GM06990 (cell line): ENCODE data around the gene VSTM2B.
A peak's percentile ranks its signal among the peaks of the same experiment; 100 is the strongest.

Experiments
- DNase-seq: peaks from one replicate; pipeline ENCODE4 v3.0.0-alpha.2; 2011; ENCODE audit not compliant: insufficient read length; ENCODE audit errors: extremely low read depth
- H3K27me3 ChIP-seq: replicated peaks from 2 replicates; pipeline ENCODE4 v1.6.0; 2011; ENCODE audit warnings: low read length; ENCODE audit not compliant: control insufficient read depth, insufficient read depth
- H3K36me3 ChIP-seq: 2 replicates; pipeline ENCODE4 v1.5.1; 2011; ENCODE audit warnings: low read length; ENCODE audit not compliant: control insufficient read depth, insufficient read depth
- H3K4me3 ChIP-seq: replicated peaks from 2 replicates; pipeline ENCODE4 v1.5.1; 2011; ENCODE audit warnings: low read depth, mild to moderate bottlenecking, control low read depth, low read length
- TF ChIP-seq, protein P1 (sequence below): IDR thresholded peaks from 2 replicates; pipeline ENCODE4 v1.5.1; 2011; ENCODE audit warnings: low read length, control low read depth, mild to moderate bottlenecking, inconsistent platforms; ENCODE audit not compliant: insufficient read depth, poor library complexity, severe bottlenecking

The VSTM2B gene

DNA sequence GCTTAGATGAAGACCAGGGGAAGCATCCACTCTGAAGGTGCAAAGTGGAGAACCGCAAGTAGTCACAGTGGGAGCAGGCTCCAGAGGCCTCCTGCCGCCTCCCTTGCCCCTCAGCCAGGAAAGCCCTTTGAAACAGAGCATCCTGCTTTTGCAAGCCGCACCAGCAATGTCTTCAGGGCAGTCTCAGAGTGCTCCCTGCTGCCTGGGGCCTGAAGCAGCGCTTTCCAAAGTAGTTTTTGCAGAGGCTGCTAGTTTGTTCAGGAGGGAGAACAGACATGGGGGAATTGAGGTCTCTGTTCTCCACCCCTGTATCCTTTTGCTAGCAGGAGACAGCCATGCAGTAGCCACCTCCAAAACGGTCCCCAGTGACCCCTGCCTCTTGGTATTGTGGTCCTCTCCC lies 64.5 kb downstream of the VSTM2B start:
- H3K27me3 ChIP-seq: no peaks in the 10 kb centered on the region; the same call in 1 of the 2 replicates
- no peak for DNase-seq
- H3K36me3 ChIP-seq: no peaks in the 10 kb centered on the region
- H3K4me3 ChIP-seq: no peak overlapping the region
- TF ChIP-seq, protein P1, sequence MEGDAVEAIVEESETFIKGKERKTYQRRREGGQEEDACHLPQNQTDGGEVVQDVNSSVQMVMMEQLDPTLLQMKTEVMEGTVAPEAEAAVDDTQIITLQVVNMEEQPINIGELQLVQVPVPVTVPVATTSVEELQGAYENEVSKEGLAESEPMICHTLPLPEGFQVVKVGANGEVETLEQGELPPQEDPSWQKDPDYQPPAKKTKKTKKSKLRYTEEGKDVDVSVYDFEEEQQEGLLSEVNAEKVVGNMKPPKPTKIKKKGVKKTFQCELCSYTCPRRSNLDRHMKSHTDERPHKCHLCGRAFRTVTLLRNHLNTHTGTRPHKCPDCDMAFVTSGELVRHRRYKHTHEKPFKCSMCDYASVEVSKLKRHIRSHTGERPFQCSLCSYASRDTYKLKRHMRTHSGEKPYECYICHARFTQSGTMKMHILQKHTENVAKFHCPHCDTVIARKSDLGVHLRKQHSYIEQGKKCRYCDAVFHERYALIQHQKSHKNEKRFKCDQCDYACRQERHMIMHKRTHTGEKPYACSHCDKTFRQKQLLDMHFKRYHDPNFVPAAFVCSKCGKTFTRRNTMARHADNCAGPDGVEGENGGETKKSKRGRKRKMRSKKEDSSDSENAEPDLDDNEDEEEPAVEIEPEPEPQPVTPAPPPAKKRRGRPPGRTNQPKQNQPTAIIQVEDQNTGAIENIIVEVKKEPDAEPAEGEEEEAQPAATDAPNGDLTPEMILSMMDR: no peak

DNA sequence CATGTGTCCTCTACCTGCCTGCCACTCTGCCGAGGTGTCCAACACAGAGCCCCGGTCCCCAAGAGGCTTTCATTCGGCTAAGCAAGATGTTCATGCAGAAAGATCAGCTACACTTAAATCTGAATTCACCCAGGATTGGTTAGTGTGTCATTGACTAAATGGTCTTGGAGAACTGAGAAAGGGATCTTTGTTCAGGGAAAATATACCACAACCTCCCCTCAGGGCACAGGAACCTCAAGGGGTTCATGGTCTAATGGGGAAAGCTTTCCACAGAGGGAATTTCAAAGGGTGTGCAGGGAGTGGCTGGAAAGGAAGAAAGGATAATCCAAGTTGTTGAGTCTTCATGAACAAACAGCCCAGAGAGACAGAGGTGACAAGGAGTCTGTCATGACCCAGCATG lies 65.9 kb downstream of the VSTM2B start:
- Histone ChIP-seq H3K4me3 (no peak overlapping the region), H3K36me3 (no peaks in the 10 kb centered on the region), H3K27me3 (no peaks in the 10 kb centered on the region; the same call in 1 of the 2 replicates)
- TF ChIP-seq, protein P1: no peak
- DNase-seq: no peak

DNA sequence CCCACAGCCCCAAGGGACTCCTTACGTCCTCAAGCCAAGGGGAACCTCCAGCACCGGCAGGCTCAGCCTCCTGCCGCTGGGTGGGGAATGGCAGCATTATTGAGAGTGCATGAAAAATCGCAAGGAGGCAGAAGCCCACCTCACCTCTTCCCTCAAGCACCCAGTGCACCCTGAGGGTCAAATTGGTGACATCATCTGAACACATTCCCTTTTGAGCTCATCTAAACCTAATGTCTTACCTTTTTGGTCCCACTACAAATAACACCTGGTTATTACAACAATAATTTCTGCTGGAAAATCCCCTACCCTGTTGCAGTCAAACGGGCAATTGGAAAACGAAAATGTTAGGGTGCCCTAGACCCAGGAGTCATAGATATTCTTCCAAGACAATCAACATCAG lies 68.1 kb downstream of the VSTM2B start:
- no peak for DNase-seq
- TF ChIP-seq, protein P1: no peak
- Histone ChIP-seq H3K27me3 (no peaks in the 10 kb centered on the region; the same call in 1 of the 2 replicates), H3K4me3 (no peak overlapping the region), H3K36me3 (no peaks in the 10 kb centered on the region)

DNA sequence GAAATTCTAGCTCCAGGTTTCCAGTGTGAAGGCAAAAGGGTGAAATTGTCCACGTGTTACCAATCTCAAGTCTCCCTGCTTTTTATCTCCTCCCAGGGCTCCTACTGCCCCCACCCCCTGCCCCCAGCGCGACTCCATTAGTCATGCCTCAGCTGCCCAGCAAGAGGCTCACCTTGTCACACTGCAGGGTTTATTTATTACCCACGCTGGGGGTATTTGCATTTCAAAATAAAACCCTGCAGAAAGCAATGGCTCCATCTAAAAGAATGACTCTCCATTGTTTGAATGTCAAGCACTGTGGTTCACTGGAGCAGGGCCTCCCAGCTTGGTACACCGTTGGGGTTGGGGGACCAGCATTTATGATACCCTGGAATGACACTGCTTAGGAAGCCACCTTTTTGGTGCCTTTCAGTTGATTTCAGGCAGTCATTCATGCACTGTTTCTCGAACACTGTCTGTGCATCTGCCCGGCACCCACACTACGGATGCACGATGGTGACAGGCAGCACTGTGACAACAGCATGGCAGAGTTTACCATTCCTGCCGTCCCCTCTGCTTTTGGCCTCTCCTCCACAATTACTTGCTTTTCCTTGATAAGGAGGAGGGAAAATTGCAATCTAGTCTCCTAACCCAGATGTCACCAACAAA lies 70.4 kb downstream of the VSTM2B start:
- TF ChIP-seq, protein P1: no peak
- DNase-seq: no peak
- H3K36me3 ChIP-seq: no peaks in the 10 kb centered on the region
- no peak overlapping the region for H3K4me3 ChIP-seq
- no peaks in the 10 kb centered on the region; the same call in 1 of the 2 replicates for H3K27me3 ChIP-seq

DNA sequence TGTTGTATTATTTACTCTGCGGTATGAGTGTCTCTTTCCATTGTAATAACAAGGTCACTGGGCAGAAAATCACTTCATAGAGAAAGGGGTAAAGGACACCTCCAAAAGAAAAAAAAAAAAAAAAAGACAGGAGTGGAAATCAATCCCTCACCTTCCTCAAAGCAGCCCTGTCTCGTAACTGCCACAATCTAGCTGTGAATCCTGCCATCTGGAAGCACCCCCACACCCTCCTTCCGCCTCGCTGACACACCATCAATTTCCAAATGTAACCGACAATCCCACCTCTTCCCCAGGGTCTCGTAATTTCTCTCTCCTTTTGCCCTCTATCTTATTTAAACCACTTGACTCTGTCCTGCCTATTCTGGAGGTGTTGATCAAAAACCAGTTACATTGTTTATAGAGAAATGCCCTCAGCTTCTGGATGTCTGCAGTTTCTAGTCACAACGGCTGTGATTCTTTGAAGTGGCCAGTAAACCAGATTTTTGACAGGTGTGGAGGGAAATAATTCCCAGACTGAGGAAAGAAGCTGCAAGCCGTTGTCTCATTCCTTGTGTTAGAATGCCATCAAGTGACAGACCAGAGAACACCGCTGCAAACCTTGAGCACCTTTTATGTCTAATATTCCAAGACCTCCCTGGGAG lies 71.2 kb downstream of the VSTM2B start:
- Histone ChIP-seq H3K36me3 (no peaks in the 10 kb centered on the region), H3K27me3 (no peaks in the 10 kb centered on the region; the same call in 1 of the 2 replicates), H3K4me3 (no peak overlapping the region)
- no peak for DNase-seq
- TF ChIP-seq, protein P1: peak; percentile 59
